ENCODE results near the gene BICRA. TPM values are rescaled to one million over a fixed set of nuclear protein-coding genes. Genes with fewer than 3 reads are reported as not detected.
"Not testable (repeated sequence)": the region's sequence is repeated elsewhere in the genome, so short reads cannot be mapped to it uniquely, and the experiment has no call there.

The BICRA gene
- total RNA-seq, 1 donor from 2014 or later: 55.5 TPM

DNA sequence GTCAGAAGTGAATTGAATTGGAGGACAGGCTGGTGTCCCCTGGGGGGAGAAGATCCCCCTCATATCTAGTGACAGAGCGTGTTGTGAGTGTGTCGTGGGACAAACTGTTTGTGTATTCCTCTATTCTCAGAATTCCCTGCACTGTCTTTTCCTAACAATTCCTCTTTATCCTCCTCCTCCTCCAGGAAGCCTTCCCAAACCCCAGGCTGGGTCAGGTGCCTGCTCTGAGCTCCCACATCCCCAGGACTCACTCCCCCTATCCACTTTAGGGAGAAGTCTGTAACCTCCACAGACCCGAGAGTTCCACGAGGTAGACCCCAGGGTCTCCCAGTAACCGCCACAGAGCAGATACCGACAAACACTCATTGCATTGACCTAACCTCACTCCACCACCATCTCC lies 15.1 kb upstream of the BICRA start:
- peaks cover 3% of the 10 kb centered on the region for H3K4me1 Mint-ChIP-seq (ENCODE audit: low read depth, unreplicated experiment)
- no peak for DNase-seq
- TF ChIP-seq, protein P1, sequence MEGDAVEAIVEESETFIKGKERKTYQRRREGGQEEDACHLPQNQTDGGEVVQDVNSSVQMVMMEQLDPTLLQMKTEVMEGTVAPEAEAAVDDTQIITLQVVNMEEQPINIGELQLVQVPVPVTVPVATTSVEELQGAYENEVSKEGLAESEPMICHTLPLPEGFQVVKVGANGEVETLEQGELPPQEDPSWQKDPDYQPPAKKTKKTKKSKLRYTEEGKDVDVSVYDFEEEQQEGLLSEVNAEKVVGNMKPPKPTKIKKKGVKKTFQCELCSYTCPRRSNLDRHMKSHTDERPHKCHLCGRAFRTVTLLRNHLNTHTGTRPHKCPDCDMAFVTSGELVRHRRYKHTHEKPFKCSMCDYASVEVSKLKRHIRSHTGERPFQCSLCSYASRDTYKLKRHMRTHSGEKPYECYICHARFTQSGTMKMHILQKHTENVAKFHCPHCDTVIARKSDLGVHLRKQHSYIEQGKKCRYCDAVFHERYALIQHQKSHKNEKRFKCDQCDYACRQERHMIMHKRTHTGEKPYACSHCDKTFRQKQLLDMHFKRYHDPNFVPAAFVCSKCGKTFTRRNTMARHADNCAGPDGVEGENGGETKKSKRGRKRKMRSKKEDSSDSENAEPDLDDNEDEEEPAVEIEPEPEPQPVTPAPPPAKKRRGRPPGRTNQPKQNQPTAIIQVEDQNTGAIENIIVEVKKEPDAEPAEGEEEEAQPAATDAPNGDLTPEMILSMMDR (IDR thresholded peaks at IDR 0.05; ENCODE audit: partially characterized antibody, unreplicated experiment): no peak
- H3K36me3 Mint-ChIP-seq (ENCODE audit: unreplicated experiment): no peaks in the 10 kb centered on the region
- no peak overlapping the region for H3K27ac Mint-ChIP-seq (ENCODE audit: unreplicated experiment)
- H3K9me3 Mint-ChIP-seq (ENCODE audit: unreplicated experiment): peaks cover 1% of the 10 kb centered on the region
- no peak overlapping the region for H3K4me3 Mint-ChIP-seq (ENCODE audit: unreplicated experiment)
- no peaks in the 10 kb centered on the region for H3K27me3 Mint-ChIP-seq (ENCODE audit: unreplicated experiment)

DNA sequence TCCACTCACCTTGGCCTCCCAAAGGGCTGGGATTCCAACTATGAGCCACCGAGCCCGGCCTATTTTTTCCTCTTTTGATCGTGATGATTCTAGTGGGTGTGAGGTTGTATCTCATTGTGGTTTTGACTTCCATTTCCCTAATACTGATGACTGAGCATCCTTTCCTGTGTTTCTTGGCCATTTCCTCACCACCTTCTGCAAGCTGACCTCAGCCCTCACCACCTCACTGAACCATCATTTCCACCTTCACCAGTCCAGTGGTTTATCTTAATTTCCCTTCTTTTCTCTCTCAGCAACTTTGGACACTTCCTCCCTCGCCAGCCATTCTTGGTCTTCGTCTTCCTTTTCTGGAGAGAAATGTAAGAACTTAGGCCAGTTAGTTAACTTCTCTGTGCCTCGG lies 13.0 kb upstream of the BICRA start:
- DNase-seq: no peak
- H3K4me1 Mint-ChIP-seq (ENCODE audit: low read depth, unreplicated experiment): peaks cover 7% of the 10 kb centered on the region
- peaks cover 3% of the 10 kb centered on the region for H3K27me3 Mint-ChIP-seq (ENCODE audit: unreplicated experiment)
- H3K27ac Mint-ChIP-seq (ENCODE audit: unreplicated experiment): no peak overlapping the region
- TF ChIP-seq, protein P1 (IDR thresholded peaks at IDR 0.05; ENCODE audit: partially characterized antibody, unreplicated experiment): no peak
- H3K36me3 Mint-ChIP-seq (ENCODE audit: unreplicated experiment): no peaks in the 10 kb centered on the region
- peaks cover 1% of the 10 kb centered on the region for H3K9me3 Mint-ChIP-seq (ENCODE audit: unreplicated experiment)
- no peak overlapping the region for H3K4me3 Mint-ChIP-seq (ENCODE audit: unreplicated experiment)

DNA sequence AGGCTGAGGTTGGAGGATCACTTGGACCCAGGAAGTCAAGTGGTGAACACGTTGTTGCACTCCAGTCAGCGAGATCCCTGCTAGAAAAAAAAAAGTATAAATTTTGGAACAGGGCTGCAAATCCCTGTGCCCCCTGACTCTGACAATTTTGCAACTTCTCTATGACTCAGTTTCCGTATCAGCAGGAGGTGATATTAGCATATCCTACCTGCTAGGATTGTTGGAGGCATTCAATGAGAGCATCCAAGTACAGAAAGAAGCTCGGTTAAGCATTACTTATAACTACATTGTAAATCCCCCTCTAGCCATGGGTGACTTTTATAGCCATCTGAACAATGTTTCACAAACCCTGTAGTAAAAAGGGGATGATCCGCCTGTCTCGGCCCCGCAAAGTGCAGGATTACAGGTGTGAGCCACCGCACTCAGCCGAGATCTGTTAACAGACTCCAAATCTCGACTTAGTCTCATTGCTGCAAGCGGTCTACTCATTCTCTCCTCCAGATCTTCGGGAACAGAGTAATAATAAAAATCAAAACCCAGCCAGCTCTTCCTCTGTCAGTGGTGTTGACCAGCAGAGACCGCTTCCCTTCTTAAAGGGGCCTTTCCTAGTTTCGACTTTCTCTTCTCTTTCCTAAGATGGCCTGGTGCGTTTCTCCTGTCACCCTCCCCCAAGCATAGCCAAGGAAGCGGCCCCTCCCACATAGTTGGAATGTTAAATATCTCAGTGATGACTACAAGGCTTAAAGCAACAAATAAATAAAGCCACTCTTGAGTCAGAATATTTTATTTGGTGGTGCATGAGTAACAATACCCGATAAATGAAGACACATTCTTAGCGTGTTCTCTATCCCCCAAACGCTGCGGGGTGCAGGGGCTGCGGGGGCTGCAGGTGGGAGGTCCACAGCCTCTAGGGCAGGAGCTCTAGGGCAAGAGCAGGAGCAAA lies 10.3 kb upstream of the BICRA start:
- Mint-ChIP-seq H3K27ac (ENCODE audit: unreplicated experiment) (peak overlapping the region; percentile 5), H3K36me3 (ENCODE audit: unreplicated experiment) (no peaks in the 10 kb centered on the region), H3K4me3 (ENCODE audit: unreplicated experiment) (peak overlapping the region; percentile 45), H3K27me3 (ENCODE audit: unreplicated experiment) (peaks cover 4% of the 10 kb centered on the region), H3K9me3 (ENCODE audit: unreplicated experiment) (peaks cover 1% of the 10 kb centered on the region), H3K4me1 (ENCODE audit: low read depth, unreplicated experiment) (peaks cover 7% of the 10 kb centered on the region)
- TF ChIP-seq, protein P1 (IDR thresholded peaks at IDR 0.05; ENCODE audit: partially characterized antibody, unreplicated experiment): no peak
- no peak for DNase-seq

DNA sequence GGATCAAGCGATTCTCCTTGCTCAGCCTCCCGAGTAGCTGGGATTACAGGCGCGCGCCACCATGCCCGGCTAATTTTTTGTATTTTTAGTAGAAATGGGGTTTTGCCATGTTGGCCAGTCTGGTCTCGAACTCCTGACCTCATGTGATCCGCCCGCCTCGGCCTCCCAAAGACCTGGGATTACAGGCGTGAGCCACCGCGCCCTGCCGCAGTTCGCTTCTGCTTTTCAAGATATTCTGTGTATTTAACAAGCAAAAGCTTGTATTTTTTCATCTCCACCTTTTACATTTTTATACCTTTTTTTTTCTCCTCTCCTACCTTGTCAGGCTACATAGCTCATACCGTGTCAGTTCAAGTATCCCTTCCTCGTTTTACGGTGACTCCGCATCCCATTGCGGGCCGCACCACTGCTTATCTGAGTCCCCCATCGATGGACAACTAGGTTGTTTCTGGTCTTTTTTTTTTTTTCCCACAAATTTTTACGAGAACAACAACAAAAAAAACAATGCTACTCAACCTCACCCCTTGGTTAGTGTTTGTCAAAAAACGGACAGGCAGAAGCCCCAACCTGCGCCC lies 9.2 kb upstream of the BICRA start:
- H3K4me3 Mint-ChIP-seq (ENCODE audit: unreplicated experiment): peak overlapping the region; percentile 76
- H3K9me3 Mint-ChIP-seq (ENCODE audit: unreplicated experiment); H3K27ac Mint-ChIP-seq (ENCODE audit: unreplicated experiment); DNase-seq; H3K27me3 Mint-ChIP-seq (ENCODE audit: unreplicated experiment); H3K36me3 Mint-ChIP-seq (ENCODE audit: unreplicated experiment); H3K4me1 Mint-ChIP-seq (ENCODE audit: low read depth, unreplicated experiment): not testable (repeated sequence)

DNA sequence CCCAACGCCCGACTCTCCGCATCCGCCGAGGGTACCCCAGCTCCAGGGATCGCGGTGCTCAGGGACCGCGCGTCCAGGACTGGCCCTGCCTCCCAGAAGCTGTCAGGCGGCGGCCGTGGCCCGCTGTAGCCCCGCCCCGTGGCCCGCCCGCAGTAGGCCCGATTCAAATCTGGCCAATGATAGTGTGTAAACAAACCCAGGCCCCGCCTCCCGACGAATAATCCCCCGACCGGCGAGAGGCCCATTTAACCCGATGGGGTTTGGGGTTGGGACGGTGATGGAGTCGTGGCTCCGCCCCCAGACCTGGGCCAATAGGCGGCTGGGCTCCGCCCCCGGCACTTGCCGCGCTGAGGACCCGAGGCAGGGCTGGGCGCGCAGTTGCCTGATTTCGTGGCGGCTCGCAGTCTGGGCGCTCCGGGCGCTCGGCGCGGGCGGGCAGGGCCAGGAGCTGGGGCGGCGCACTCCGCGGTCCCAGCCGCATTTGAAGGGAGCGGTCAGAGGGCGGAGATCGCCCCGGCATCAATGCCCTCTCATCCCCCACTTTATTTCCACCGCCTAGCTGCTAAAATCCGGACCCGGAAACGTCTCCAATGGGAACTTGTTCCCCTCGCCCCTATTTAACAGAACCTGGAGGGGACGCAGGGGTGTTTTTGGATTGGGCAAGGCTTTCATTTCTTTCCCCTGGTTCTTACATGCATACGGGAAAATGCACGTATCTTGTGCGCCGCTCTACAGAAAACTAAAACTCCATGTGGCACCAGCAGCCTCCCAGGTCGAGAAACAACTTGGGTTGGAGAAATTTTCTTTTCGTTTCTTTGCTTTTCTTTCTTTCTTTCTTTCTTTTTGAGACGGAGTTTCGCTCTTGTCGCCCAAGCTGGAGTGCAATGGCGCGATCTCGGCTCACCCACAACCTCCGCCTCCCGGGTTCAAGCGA lies 8.4 kb upstream of the BICRA start:
- H3K4me3 Mint-ChIP-seq (ENCODE audit: unreplicated experiment): peak overlapping the region; percentile 88

More for the DNA sequence above, 8.4 kb upstream of the BICRA start:
- H3K4me1 Mint-ChIP-seq (ENCODE audit: low read depth, unreplicated experiment): peaks cover 7% of the 10 kb centered on the region
- TF ChIP-seq, protein P1 (IDR thresholded peaks at IDR 0.05; ENCODE audit: partially characterized antibody, unreplicated experiment): no peak
- peak overlapping the region; percentile 85 for H3K27ac Mint-ChIP-seq (ENCODE audit: unreplicated experiment)
- DNase-seq: peak; percentile 100
- H3K36me3 Mint-ChIP-seq (ENCODE audit: unreplicated experiment): no peaks in the 10 kb centered on the region
- peaks cover 1% of the 10 kb centered on the region for H3K9me3 Mint-ChIP-seq (ENCODE audit: unreplicated experiment)
- peaks cover 4% of the 10 kb centered on the region for H3K27me3 Mint-ChIP-seq (ENCODE audit: unreplicated experiment)
